T-cell (primary cell): ENCODE data around the gene GRIK4. TPM values are rescaled to one million over a fixed set of nuclear protein-coding genes. Genes with fewer than 3 reads are reported as not detected.
"Not testable (repeated sequence)": the region's sequence is repeated elsewhere in the genome, so short reads cannot be mapped to it uniquely, and the experiment has no call there.

ENCODE experiments used
- ATAC-seq, 4 experiments: fragments of 200-7000 bp in 3 of 4; fragments of 150-1000 bp in 1 of 4; cut with Tn5 transposase; replicated peaks in 1 of 4; 1 replicate in 3 of 4; 2 replicates in 1 of 4; pipeline ENCODE4 v1.10.0; 2021; ENCODE audit warnings: moderate library complexity in 3 of 4, mild to moderate bottlenecking in 2 of 4, moderate number of reproducible peaks in 1 of 4
- CTCF ChIA-PET, 2 donors: fragments of 300-600 bp; sonication (Branson Sonifier 250); formaldehyde crosslinking; loops; one replicate each; lab custom pipeline; 2022; ENCODE audit warnings: antibody characterized with exemption in 2 of 2; lab: Charles Lee
- POLR2A ChIA-PET, 2 donors: fragments of 300-600 bp; sonication (Branson Sonifier 250); formaldehyde crosslinking; loops; one replicate each; lab custom pipeline; 2022; ENCODE audit warnings: antibody characterized with exemption in 2 of 2; lab: Charles Lee
- DNase-seq, 35 experiments: peaks; one replicate each; pipeline versions ENCODE4 v3.0.0 to v3.0.0-alpha.2; 2013 to 2023
- H3K27ac ChIP-seq: one replicate; pipeline ENCODE4 v1.5.1; 2013; ENCODE audit warnings: low read length
- H3K27me3 ChIP-seq, 2 experiments: replicated peaks in 1 of 2; 1 replicate in 1 of 2; 2 replicates in 1 of 2; pipeline versions ENCODE4 v1.6.1 to v1.7.0; 2013; ENCODE audit warnings: low read length in 1 of 2, mixed read lengths in 1 of 2; ENCODE audit not compliant: control insufficient read depth in 2 of 2, insufficient read depth in 2 of 2; ENCODE audit errors: extremely low read depth in 1 of 2
- H3K36me3 ChIP-seq, 2 donors: 1 replicate in 1 of 2; 2 replicates in 1 of 2; pipeline versions ENCODE4 v1.6.1 to v1.7.0; 2013; ENCODE audit warnings: low read length in 1 of 2; ENCODE audit not compliant: control insufficient read depth in 2 of 2, insufficient read depth in 1 of 2; ENCODE audit errors: extremely low read depth in 1 of 2
- H3K4me1 ChIP-seq, 2 experiments: 1 replicate in 1 of 2; 2 replicates in 1 of 2; pipeline versions ENCODE4 v1.6.1 to v1.7.0; 2013; ENCODE audit warnings: low read length in 2 of 2, mixed read lengths in 1 of 2; ENCODE audit not compliant: insufficient read depth in 2 of 2, control insufficient read depth in 1 of 2; ENCODE audit errors: extremely low read depth in 1 of 2
- H3K4me3 ChIP-seq, 2 donors: 1 replicate in 1 of 2; 2 replicates in 1 of 2; pipeline versions ENCODE4 v1.5.1 to v1.7.0; 2013; ENCODE audit warnings: mild to moderate bottlenecking in 2 of 2, low read length in 1 of 2, moderate library complexity in 1 of 2; ENCODE audit not compliant: control insufficient read depth in 1 of 2; ENCODE audit errors: extremely low read depth in 1 of 2
- H3K9me3 ChIP-seq: 2 replicates; pipeline ENCODE4 v1.7.0; 2013
- H3K27ac Mint-ChIP-seq, 2 donors: one replicate each; pipeline ENCODE4 v1.8.0; 2020 to 2021; ENCODE audit warnings: mild to moderate bottlenecking in 2 of 2, mixed read lengths in 2 of 2
- H3K27me3 Mint-ChIP-seq, 2 donors: one replicate each; pipeline ENCODE4 v1.8.0; 2021 to 2022; ENCODE audit warnings: mixed read lengths in 2 of 2
- H3K36me3 Mint-ChIP-seq: one replicate; pipeline ENCODE4 v1.8.0; 2021; ENCODE audit warnings: mixed read lengths
- H3K4me1 Mint-ChIP-seq, 3 donors: one replicate each; pipeline ENCODE4 v1.8.0; 2020 to 2022; ENCODE audit warnings: mixed read lengths in 3 of 3, mild to moderate bottlenecking in 1 of 3
- H3K4me3 Mint-ChIP-seq, 3 donors: one replicate each; pipeline ENCODE4 v1.8.0; 2020 to 2022; ENCODE audit warnings: mild to moderate bottlenecking in 3 of 3, mixed read lengths in 3 of 3, moderate library complexity in 3 of 3
- H3K9me3 Mint-ChIP-seq, 3 donors: one replicate each; pipeline ENCODE4 v1.8.0; 2020 to 2022; ENCODE audit warnings: mixed read lengths in 3 of 3
- WGBS: methylation state at CpG from one replicate; pipeline ENCODE4 v1.1.5; 2013; ENCODE audit warnings: missing lambda C conversion rate; ENCODE audit not compliant: insufficient coverage; 5-methylcytosine and 5-hydroxymethylcytosine counted together
- total RNA-seq, 35 experiments: library from RNA in 6 of 35; stranded (reverse) in 6 of 35; fragments of 120-200 nt in 1 of 35; gene quantifications; one replicate each; pipeline versions ENCODE4 v1.2.1 to v1.2.4 and lab custom pipeline; 2013 to 2026

The GRIK4 gene
- total RNA-seq, 5 donors from 2014 or later (not counting 1 experiment from before 2014, with no cell fraction given): 0.09 TPM; not detected in 4

DNA sequence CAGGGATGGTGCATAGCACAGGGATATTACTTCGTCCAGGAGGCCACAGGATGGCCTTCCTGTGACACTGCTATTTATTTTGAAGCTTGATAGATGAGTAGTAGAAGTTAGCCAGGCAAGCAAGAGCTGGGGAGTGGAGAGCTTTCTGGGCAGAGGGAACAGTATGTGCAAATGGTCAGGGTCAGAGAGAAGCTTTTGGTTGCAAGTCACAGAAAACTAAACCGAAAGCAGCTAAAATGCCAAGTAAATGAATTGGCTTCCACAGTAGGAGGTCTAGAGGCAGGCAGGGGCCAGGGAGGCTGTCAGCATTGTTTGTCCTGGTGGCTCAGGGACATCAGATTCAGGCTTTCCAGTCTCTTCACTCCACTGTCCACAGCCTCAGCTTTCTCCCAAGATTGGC, 247.5 kb downstream of the GRIK4 start:
- H3K4me1 ChIP-seq: no peaks in the 10 kb centered on the region
- ATAC-seq (no peak), DNase-seq (no peak)
- CTCF ChIA-PET: interaction anchor here in 1 of 2 donors (0.6 kb wide), 1 partner anchor 204 kb away, joined by 3 read pairs; no protein-coding TSS in a partner anchor
- H3K9me3 ChIP-seq: no peaks in the 10 kb centered on the region
- POLR2A ChIA-PET: no interaction called here
- no peaks in the 10 kb centered on the region for H3K36me3 ChIP-seq
- Mint-ChIP-seq H3K4me1 (no peaks in the 10 kb centered on the region), H3K4me3 (no peak overlapping the region), H3K27me3 (peaks cover 7 to 13% of the 10 kb centered on the region in 2 donors), H3K36me3 (no peaks in the 10 kb centered on the region), H3K9me3 (peaks cover 0 to under 1% (median 0%) of the 10 kb centered on the region in 3 donors), H3K27ac (no peak overlapping the region)
- no peak overlapping the region for H3K4me3 ChIP-seq
- peaks cover 2 to 6% of the 10 kb centered on the region in 2 experiments for H3K27me3 ChIP-seq
- WGBS: 55% methylated on average over 2 of the region's 2 CpGs
- H3K27ac ChIP-seq: no peak overlapping the region

DNA sequence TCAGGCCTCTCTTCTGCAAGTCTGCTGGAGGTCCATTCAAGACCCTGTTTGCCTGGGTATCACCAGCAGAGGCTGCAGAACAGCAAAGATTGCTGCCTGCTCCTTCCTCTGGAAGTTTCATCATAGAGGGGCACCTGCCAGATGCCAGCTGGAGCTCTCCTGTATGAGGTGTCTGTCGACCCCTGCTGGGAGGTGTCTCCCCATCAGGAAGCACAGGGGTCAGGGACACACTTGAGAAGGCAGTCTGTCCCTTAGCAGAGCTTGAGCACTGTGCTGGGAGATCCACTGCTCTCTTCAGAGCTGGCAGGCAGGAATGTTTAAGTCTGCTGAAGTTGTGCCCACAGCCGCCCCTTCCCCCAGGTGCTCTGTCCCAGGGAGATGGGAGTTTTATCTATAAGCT, 254.2 kb downstream of the GRIK4 start:
- H3K4me1 ChIP-seq, H3K27me3 ChIP-seq, POLR2A ChIA-PET, H3K27ac ChIP-seq, H3K27ac Mint-ChIP-seq, H3K9me3 ChIP-seq, ATAC-seq, H3K36me3 Mint-ChIP-seq, H3K4me3 Mint-ChIP-seq, CTCF ChIA-PET, H3K36me3 ChIP-seq, H3K4me3 ChIP-seq, DNase-seq, H3K4me1 Mint-ChIP-seq: not testable (repeated sequence)
- WGBS: 75% methylated on average over 1 of the region's 2 CpGs
- Mint-ChIP-seq H3K9me3 (peaks cover 0 to 13% (median 4%) of the 10 kb centered on the region in 3 donors), H3K27me3 (peaks cover 22 to 23% of the 10 kb centered on the region in 2 donors)

DNA sequence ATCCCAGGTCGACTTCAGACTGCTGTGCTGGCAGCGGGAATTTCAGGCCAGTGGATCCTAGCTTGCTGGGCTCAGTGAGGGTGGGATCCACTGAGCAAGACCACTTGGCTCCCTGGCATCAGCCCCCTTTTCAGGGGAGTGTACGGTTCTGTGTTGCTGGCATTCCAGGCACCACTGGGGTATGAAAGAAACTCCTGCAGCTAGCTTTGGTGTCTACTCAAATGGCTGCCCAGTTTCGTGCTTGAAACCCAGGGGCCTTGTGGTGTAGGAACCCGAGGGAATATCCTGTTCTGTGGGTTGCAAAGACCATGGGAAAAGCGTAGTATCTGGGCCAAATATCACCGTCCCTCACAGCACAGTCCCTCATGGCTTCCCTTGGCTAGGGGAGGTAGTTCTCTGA, 254.8 kb downstream of the GRIK4 start:
- no peak overlapping the region for H3K4me3 Mint-ChIP-seq
- H3K4me3 ChIP-seq: no peak overlapping the region
- H3K36me3 Mint-ChIP-seq: no peaks in the 10 kb centered on the region
- no peak for DNase-seq
- no peak overlapping the region for H3K27ac Mint-ChIP-seq
- H3K27me3 ChIP-seq: peaks cover 0 to 9% of the 10 kb centered on the region in 2 experiments
- ChIA-PET POLR2A (no interaction called here), CTCF (no interaction called here)
- no peak for ATAC-seq
- H3K4me1 Mint-ChIP-seq: no peaks in the 10 kb centered on the region
- peaks cover 2% of the 10 kb centered on the region for H3K9me3 ChIP-seq
- peaks cover 23 to 27% of the 10 kb centered on the region in 2 donors for H3K27me3 Mint-ChIP-seq
- 65% methylated on average over 4 of the region's 7 CpGs for WGBS
- H3K4me1 ChIP-seq: no peaks in the 10 kb centered on the region
- peaks cover 0 to 13% (median 4%) of the 10 kb centered on the region in 3 donors for H3K9me3 Mint-ChIP-seq
- H3K36me3 ChIP-seq: no peaks in the 10 kb centered on the region
- no peak overlapping the region for H3K27ac ChIP-seq

DNA sequence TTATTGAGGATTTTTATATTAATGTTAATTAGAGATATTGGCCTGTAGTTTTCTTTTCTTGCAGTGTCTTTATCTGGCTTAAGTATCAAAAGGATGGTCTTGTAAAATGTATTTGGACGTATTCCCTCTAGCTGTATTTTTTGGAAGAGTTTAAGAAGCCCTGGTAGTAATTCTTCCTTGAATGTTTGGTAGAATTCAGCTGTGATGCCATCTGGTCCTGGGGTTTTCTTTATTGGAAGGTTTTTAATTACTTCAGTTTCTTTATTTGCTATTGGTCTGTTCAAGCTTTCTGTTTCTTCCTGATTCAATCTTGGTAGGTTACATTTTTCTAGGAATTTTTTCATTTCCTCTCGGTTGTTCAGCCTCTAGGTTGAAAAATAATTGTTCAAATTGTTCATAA, 257.4 kb downstream of the GRIK4 start:
- CTCF ChIA-PET: no interaction called here

DNA sequence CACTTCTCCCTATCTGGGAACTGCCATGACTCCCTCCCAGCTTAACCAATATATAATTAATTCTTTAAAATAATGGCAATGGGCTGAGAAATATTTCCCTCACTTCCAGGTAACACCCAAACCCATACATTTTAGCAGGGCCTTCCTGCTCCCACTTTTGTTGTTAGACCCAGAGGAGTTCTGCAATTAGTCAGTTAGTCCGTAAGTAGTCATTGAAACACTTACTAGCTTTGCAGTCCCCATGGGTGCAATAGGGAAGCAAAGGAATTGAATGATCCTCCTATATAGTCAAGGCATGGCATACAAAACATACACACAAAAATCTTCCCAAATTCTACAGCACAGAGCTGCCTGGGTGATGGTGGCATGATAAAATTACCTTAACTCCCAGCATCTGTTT, 258.4 kb downstream of the GRIK4 start:
- H3K9me3 ChIP-seq: peaks cover 2% of the 10 kb centered on the region
- ATAC-seq: no peak
- Mint-ChIP-seq H3K4me3 (no peak overlapping the region), H3K27ac (no peak overlapping the region), H3K36me3 (no peaks in the 10 kb centered on the region), H3K4me1 (no peaks in the 10 kb centered on the region), H3K9me3 (peaks cover 0 to 13% (median 0%) of the 10 kb centered on the region in 3 donors), H3K27me3 (peaks cover 23 to 28% of the 10 kb centered on the region in 2 donors)
- ChIA-PET POLR2A (no interaction called here), CTCF (no interaction called here)
- H3K4me1 ChIP-seq: no peaks in the 10 kb centered on the region
- no peaks in the 10 kb centered on the region for H3K36me3 ChIP-seq
- H3K27ac ChIP-seq: no peak overlapping the region
- no peak for DNase-seq
- H3K4me3 ChIP-seq: no peak overlapping the region
- WGBS: no CpG with 5 or more reads among the region's 1 CpG
- peaks cover 0 to 11% of the 10 kb centered on the region in 2 experiments for H3K27me3 ChIP-seq

More for the DNA sequence above, 257.4 kb downstream of the GRIK4 start:
- Mint-ChIP-seq H3K36me3 (no peaks in the 10 kb centered on the region), H3K4me1 (no peaks in the 10 kb centered on the region), H3K4me3 (no peak overlapping the region), H3K9me3 (peaks cover 0 to 13% (median 4%) of the 10 kb centered on the region in 3 donors), H3K27ac (no peak overlapping the region), H3K27me3 (peaks cover 26 to 27% of the 10 kb centered on the region in 2 donors)
- WGBS: no CpG with 5 or more reads among the region's 2 CpGs
- Histone ChIP-seq H3K9me3 (peaks cover 2% of the 10 kb centered on the region), H3K36me3 (no peaks in the 10 kb centered on the region), H3K4me1 (no peaks in the 10 kb centered on the region), H3K4me3 (no peak overlapping the region), H3K27ac (no peak overlapping the region), H3K27me3 (peaks cover 0 to 9% of the 10 kb centered on the region in 2 experiments)
- ATAC-seq: no peak
- POLR2A ChIA-PET: no interaction called here
- no peak for DNase-seq

DNA sequence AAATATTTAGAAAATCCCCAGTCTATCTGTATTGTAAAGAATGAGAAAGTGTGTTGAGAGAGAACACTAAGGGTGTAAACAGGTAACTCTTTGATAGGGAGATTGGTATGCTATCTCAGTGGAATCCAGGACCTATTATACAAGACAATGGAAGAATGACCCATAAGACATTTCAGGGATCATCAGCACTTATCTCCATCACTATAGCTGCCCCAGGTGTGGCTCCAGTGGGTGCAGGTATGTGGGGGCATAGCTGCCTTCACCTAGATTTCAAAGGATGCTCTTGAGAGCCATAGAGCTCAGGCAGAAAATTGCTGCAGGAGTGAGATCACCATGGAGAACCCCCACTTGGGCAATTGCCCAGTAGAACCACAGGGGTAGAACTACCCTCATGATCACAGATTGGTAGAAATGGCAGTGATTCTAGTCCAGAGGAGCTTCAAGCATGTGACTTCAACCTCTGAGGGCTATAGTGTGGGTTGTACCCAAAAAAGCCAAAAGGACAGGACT, 260.1 kb downstream of the GRIK4 start:
- H3K27ac ChIP-seq: no peak overlapping the region
- ATAC-seq (no peak), DNase-seq (no peak)
- Mint-ChIP-seq H3K9me3 (peaks cover 0 to 13% (median 0%) of the 10 kb centered on the region in 3 donors), H3K4me3 (no peak overlapping the region), H3K27ac (no peak overlapping the region), H3K27me3 (peaks cover 15 to 21% of the 10 kb centered on the region in 2 donors), H3K36me3 (no peaks in the 10 kb centered on the region), H3K4me1 (no peaks in the 10 kb centered on the region)
- H3K9me3 ChIP-seq: peaks cover 2% of the 10 kb centered on the region
- no peak overlapping the region for H3K4me3 ChIP-seq
- CTCF ChIA-PET: no interaction called here
- POLR2A ChIA-PET: no interaction called here
- no peaks in the 10 kb centered on the region for H3K36me3 ChIP-seq
- H3K27me3 ChIP-seq: peaks cover 0 to 11% of the 10 kb centered on the region in 2 experiments
- H3K4me1 ChIP-seq: no peaks in the 10 kb centered on the region
